PFSK-1 (cell line): ENCODE results near the gene TNFSF13B.

Experiments
- FOXP2 ChIP-seq: optimal IDR thresholded peaks from 2 replicates; pipeline ENCODE3; 2011; ENCODE audit warnings: borderline replicate concordance, control low read depth, inconsistent platforms; ENCODE audit not compliant: insufficient read depth; ENCODE audit errors: extremely low read length, extremely low read depth
- POLR2AphosphoS5 ChIP-seq: IDR thresholded peaks from 2 replicates; pipeline ENCODE4 v1.6.1; 2012; ENCODE audit warnings: low read depth, mild to moderate bottlenecking, control low read depth, low read length, moderate library complexity
- SIN3A ChIP-seq: IDR thresholded peaks from 2 replicates; pipeline ENCODE4 v1.6.1; 2012; ENCODE audit warnings: mild to moderate bottlenecking, low read length, moderate library complexity, borderline replicate concordance; ENCODE audit not compliant: insufficient read depth
- TAF1 ChIP-seq: IDR thresholded peaks from 2 replicates; pipeline ENCODE4 v1.6.1; 2012; ENCODE audit warnings: low read length, control low read depth, borderline replicate concordance; ENCODE audit not compliant: insufficient read depth
- TF ChIP-seq, protein P1 (sequence below), 2 experiments: IDR thresholded peaks; 2 replicates each; pipeline versions ENCODE4 v1.6.1 to v1.8.0; 2011 to 2012; ENCODE audit warnings: low read depth in 2 of 2, low read length in 2 of 2, control low read depth in 1 of 2, inconsistent platforms in 1 of 2, mild to moderate bottlenecking in 1 of 2, moderate library complexity in 1 of 2; ENCODE audit not compliant: insufficient read depth in 1 of 2

DNA sequence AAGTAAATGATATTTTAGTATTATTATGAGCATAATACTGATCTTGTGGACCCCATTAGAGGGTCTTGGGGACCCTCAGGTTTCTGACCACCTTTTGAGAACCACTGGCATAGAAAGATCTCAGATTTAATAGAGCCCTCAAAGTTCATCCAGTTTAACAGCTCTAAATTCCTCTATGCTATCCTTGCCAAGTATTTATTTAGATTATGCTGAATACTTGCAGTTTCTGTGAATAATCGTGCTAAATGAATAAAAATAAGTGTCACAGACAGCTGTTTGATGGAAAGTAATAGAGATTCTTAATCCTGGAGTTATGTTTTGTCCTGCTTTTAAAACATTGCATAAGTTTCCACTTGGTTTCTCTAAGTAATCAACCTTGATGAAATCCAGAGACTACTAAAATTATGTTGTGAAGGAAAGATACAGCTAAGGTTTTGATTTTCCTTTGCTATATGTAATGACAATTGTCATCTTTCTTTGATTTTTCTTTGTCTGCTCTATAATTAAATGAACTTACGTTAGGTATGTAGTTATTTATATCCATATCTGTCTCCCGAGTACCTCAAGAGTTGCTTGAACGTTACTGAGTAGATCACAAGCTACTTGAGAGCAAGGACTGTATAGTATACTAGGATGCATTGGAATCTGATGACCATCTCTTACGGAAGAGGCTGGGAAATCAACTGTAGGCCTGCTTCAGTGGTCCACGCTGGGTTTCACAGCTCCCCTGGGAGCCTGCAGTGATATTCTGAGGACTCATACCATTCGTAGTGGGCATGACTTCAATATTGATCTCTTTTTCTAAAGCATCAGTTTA is 45.6 kb upstream of the TNFSF13B start:
- TF ChIP-seq POLR2AphosphoS5 (no peak), TAF1 (no peak), SIN3A (no peak), FOXP2 (no peak)
- TF ChIP-seq, protein P1, sequence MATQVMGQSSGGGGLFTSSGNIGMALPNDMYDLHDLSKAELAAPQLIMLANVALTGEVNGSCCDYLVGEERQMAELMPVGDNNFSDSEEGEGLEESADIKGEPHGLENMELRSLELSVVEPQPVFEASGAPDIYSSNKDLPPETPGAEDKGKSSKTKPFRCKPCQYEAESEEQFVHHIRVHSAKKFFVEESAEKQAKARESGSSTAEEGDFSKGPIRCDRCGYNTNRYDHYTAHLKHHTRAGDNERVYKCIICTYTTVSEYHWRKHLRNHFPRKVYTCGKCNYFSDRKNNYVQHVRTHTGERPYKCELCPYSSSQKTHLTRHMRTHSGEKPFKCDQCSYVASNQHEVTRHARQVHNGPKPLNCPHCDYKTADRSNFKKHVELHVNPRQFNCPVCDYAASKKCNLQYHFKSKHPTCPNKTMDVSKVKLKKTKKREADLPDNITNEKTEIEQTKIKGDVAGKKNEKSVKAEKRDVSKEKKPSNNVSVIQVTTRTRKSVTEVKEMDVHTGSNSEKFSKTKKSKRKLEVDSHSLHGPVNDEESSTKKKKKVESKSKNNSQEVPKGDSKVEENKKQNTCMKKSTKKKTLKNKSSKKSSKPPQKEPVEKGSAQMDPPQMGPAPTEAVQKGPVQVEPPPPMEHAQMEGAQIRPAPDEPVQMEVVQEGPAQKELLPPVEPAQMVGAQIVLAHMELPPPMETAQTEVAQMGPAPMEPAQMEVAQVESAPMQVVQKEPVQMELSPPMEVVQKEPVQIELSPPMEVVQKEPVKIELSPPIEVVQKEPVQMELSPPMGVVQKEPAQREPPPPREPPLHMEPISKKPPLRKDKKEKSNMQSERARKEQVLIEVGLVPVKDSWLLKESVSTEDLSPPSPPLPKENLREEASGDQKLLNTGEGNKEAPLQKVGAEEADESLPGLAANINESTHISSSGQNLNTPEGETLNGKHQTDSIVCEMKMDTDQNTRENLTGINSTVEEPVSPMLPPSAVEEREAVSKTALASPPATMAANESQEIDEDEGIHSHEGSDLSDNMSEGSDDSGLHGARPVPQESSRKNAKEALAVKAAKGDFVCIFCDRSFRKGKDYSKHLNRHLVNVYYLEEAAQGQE (IDR thresholded peaks at IDR 0.05; ENCODE audit: insufficient read depth in 1 of 2, low read depth in 2 of 2, low read length in 2 of 2) = no peak
